NCI-H526 (cell line): ENCODE results near the gene ERMAP.
"Not testable (repeated sequence)": the region's sequence is repeated elsewhere in the genome, so short reads cannot be mapped to it uniquely, and the experiment has no call there.

Source experiments
- DNase-seq, 2 experiments: peaks; one replicate each; lab custom pipeline; 2025; lab: John Stamatoyannopoulos, UW

ERMAP gene

GRCh38 chr1:42845193-42845592, 28.3 kb downstream of the ERMAP start:
- DNase-seq: no peak

DNA sequence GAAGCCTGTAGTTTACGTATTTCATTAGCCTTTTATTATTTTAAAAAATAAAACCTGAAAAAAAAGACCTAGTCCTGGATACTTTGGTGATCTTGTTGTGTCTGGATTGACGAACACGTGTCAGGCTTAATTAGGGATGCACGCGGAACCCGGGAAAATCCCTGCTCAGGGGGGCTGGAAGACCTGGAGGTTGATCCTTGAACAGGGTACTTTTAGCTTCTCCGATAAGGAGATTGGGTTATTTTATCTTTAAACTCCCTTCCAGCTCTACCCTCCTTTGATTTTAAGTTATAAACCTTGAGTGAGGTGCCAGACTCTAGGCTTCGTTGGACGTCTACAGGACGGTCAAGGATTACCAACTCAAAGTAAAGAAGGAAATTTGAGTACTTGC, 28.9 kb downstream of the ERMAP start:
- peak in 1 of 2 experiments; percentile 55 for DNase-seq

DNA sequence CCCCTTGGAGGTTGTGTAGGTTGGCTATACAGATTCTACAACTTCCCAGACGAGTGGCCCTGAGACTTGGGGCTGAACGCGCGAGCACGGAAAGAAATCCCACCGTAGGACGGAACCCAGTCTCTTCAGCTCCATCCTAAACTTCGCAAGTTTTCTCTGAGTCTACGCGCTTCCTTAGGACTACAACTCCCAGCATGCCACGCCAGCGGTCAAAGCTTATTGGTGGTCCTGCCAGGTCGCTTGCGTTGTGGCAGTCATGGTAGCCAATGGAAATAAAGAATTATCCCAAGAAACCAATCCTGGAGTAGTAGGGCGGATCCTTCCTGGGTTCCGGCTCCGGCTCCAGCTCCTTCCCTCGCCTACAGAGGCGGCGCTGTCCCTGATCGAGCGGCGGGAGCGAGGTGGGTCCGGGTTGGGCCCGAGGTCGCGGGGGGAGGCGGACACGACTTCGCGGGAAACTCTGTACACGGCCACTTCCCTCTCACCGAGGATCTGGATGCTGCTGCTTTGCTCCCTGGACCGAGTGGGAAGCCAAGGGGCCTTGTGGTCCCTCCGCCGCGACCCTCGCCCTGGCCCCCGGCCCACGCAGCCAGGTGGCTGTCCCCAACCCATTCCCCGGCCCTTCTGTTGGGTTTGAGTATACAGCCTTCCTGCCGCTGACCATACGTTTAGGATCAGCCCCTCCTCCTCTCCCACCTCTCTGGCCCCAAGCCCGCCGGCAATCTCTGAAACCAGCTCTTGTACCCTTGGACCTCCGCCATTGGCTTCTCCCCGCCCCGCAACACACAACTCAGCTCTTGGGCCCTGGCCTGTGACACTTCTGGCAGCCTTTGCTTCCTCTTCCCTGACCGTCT, 29.6 kb downstream of the ERMAP start, which contains the start of gene ZNF691:
ZNF691 (plus strand) TSS at position 357 of the 854 bp plus-strand sequence. CDS start 3,046 bp downstream, outside the sequence.
- peak; percentile 99 for DNase-seq

GRCh38 chr1:42847111-42847595, 30.2 kb downstream of the ERMAP start:
- no peak for DNase-seq

GRCh38 chr1:42847721-42848460, 31.0 kb downstream of the ERMAP start:
- no peak for DNase-seq

DNA sequence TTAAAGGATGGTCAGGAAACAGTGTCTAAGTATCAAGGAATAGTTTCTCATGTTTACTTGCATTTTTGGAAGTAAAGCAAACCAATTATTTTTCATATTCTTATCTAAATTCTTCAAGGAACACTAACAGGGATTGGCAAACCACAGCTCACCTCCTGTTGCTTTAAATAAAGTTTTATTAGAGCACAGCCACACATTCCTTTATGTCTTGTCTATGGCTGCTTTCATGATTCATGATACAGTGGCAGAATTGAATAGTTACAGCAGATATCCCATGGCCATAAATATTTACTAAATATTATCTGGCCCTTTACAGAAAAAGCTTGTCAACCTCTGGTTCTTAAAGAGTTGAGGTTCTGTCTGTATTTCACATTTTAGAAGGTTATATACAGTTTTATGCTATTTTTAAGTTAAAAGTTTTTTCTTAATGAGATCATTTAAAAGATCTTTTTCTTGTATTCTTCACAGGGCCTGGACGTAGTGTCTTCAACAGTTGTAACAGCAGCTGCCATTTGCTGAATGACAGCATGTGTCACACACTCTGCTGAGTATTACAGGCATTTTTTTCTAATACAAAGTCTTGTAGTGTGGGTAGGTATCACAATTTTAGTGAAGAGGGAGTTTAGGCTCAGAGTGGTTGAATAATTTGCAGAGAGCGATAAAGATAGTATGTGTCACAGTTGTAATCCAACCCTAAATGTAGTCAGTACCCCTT, 32.1 kb downstream of the ERMAP start:
- no peak for DNase-seq

GRCh38 chr1:42849944-42850343, 33.0 kb downstream of the ERMAP start:
- no peak for DNase-seq

GRCh38 chr1:42851420-42851819, 34.5 kb downstream of the ERMAP start:
- DNase-seq: no peak

GRCh38 chr1:42851960-42852607, 35.2 kb downstream of the ERMAP start:
- no peak for DNase-seq

DNA sequence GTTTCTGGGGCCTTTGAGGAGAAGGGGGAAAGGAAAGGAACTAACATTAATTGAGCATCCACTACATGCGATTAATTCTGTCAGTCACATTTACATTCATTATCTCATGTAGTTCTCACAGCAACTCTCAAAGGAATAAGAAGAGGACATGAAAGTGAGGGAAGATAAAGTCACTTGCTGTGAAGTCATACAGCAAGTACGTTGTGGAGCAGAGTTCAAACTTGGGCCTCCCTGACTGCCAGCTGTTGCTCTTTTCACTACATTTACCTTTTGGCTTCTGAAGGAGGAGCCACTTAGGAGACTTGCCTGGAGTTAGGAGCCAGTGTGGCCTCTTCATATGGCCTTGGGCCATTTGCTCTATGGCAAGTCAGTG, 35.7 kb downstream of the ERMAP start:
- DNase-seq: no peak

- DNase-seq: no peak
Observed at GRCh38 chr1:42853116-42853884, 36.4 kb downstream of the ERMAP start.

DNA sequence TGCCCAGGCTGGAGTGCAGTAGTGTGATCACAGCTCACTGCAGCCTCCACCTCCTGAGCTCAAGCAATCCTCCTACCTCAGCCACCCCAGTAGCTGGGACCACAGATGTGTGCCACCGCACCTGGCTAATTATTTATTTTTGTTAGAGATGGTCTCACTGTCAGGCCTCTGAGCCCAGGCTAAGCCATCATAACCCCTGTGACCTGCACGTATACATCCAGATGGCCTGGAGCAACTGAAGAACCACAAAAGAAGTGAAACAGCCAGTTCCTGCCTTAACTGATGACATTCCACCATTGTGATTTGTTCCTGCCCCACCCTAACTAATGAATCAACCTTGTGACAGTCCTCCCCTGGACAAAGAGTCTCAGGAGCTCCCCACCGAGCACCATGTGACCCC, 39.6 kb downstream of the ERMAP start:
- not testable (repeated sequence) for DNase-seq

DNA sequence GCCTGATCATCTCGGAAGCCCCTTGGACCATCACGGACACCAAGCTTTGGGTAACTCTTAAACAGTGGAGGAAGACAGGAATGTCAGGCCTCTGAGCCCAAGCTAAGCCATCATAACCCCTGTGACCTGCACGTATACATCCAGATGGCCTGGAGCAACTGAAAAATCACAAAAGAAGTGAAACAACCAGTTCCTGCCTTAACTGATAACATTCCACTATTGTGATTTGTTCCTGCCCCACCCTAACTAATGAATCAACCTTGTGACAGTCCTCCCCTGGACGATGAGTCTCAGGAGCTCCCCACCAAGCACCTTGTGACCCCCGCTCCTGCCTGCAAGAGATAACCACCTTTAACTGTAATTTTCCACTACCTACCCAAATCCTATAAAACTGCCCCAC, 42.4 kb downstream of the ERMAP start:
- not testable (repeated sequence) for DNase-seq

GRCh38 chr1:42860339-42861013, 43.6 kb downstream of the ERMAP start:
- no peak for DNase-seq

GRCh38 chr1:42861014-42861399, 44.1 kb downstream of the ERMAP start:
- DNase-seq: no peak

GRCh38 chr1:42866549-42866948, 49.6 kb downstream of the ERMAP start:
- DNase-seq: no peak

- DNase-seq: not testable (repeated sequence)
Observed at GRCh38 chr1:42868466-42868865, 51.5 kb downstream of the ERMAP start.

DNA sequence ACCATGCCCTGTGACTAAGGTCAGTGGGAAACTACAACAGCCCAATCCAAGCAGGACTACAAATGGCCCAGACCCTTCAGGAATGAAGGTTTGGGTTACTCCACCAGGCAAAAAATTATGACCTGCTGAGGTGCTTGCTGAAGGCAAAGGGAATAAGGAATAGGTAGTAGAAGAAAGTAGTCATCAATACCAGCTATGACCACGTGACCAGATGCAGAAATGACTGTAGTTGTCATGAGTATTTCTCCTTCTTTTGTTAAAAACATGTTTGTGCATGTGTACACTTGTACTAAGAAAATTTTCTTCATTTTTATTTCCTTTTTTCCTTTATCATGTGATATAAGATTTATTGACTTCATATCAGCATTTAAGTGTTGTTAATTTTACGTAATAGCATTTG, 52.3 kb downstream of the ERMAP start:
- not testable (repeated sequence) for DNase-seq

- not testable (repeated sequence) for DNase-seq
Observed at GRCh38 chr1:42869751-42870150, 52.8 kb downstream of the ERMAP start.

- not testable (repeated sequence) for DNase-seq
Observed at GRCh38 chr1:42873108-42873507, 56.2 kb downstream of the ERMAP start.
